Globus pallidus (tissue), 1 donor: ENCODE results near the gene MAML3.

ENCODE experiments used
- DNase-seq: peaks from one replicate; pipeline ENCODE4 v3.0.0-alpha.2; 2015; ENCODE audit warnings: low spot score

The MAML3 gene

DNA sequence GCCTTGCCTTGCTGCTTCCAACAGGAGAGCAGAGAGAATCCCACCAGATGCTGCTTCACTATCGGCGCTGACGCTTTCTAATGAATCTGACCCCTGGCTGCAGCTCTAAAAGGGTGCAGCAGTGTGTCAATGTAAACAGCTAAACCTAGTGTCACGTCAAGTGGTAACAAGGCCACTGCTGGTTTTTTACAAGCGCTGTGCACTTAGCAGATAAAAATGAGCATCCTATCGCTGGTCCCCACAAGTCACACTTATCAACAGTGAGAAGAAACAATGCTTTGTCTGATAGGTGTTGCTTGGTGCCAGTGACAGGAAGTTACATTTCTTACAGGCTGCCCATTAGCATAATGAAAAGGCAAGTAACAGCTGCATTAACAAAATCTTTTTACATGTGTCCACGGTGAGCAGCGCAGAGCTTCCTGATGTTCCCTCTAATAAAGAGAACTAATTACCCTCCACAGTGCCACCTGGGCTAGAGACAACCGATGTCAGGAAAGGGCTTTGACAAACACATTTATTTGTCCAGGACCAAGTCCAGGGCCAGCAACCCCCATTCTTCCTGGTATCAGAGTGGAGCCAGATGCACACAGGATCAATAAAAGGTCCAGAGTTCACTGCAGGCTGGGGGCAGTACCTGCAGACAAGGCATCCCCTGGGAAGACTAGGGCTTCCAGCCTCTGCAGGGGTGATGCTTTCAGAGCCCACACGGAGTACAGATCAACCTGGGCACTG, 312.4 kb downstream of the MAML3 start:
- DNase-seq, result no peak

DNA sequence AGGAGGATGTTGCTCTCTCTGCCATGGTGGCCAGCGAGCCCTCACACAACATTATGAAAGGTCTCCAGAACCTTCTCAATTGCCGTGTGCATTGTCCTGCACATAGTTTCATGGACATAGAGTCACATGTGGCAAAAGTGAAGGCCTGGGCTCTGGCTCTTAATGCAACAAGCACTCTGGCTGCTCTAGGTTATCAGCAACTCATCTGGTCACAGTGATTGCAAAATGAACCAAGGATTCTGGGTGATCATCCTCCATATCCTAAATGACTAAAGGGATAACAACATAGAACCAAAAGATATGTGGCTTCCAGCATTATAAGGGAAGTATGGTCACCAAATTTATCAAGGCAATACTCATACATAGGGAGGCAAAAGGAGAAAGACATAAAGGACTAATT, 313.2 kb downstream of the MAML3 start:
- no peak for DNase-seq

DNA sequence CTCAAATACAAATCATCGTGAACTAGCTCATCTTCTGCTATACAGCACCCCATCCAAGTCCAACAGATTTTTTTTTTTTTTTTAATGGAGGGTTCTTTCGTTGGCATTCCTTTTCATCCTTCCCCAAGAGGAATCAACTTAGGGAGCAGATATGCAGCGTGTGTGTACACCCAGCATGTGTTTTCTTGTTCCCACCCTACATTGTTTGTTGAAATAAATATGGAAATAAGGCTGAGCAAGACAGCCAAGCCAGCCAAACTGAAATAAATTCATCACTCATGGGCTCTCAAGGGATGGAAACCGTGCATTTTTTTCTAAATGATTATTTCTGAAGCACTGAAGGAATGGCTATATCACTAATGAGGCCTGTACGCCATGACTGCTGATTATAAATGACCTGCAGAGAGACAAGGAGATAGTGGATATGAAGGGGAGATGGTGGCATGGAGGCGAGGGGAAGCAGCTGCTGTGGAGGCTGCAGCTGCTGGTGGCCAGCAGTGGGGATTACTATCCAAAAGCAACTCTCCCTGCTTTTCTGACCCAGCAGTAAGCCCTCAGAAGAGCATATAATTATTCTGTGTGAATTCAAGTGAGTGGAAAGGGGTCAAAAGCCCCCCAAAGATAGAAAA, 314.5 kb downstream of the MAML3 start:
- no peak for DNase-seq

DNA sequence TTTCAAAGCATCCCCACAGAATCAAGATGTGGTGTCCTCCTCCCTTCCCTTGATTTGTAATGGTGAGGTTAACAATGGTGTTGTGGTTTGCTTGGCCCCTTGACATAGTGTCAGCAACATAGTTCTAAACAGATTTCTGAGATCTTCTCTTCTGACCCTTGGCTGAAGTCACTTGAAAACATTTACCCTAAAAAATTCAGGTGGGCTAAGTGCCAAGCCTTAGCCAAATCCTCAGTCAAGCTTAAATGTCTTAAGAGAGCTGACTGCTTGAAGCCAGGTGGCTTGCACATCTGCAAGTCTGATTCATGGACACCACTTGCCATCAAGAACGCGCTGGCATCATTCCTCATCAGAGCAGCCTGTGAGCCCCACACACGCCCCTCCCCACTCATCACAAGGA, 315.2 kb downstream of the MAML3 start:
- DNase-seq, result no peak

DNA sequence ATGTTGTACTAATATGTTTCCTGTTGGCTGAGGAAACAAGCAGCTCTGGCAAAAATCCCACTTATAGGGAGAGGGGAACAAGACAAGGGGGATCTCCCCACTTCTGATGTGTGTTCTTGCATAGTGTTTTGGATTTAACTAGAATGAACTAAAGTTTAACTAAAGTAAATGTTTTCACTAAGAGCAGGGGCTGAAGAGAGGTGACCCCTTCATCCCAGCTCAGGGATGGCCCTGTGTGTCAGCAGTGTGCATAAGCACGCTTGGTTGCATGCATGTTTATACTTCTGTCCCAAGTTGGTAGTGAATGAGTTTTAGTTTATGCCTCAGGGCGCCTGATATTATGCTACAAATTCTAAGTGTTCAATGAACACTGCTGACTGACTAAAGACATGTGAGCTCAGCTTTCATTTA, 319.0 kb downstream of the MAML3 start:
- DNase-seq, result no peak

DNA sequence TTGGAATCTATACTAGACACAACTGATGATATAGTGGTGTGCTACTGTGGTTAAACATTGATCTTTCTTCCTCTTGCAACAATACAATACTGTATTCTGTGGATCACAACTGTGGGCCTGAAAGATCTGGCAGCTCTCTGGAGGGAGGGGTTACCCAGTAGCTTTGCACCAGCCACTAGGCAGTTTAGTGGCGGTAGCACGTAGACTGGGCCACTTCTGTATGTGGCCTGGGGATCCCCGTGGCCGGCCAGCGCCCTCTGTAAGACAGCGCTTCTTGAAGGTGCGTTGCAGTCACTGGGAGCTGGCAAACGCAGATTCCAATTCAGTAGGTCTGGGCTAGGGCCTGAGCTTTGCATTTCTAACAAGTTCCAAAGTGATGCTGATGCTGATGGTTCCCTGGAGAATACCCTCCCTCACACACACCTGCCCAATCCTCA, 319.7 kb downstream of the MAML3 start:
- no peak for DNase-seq

DNA sequence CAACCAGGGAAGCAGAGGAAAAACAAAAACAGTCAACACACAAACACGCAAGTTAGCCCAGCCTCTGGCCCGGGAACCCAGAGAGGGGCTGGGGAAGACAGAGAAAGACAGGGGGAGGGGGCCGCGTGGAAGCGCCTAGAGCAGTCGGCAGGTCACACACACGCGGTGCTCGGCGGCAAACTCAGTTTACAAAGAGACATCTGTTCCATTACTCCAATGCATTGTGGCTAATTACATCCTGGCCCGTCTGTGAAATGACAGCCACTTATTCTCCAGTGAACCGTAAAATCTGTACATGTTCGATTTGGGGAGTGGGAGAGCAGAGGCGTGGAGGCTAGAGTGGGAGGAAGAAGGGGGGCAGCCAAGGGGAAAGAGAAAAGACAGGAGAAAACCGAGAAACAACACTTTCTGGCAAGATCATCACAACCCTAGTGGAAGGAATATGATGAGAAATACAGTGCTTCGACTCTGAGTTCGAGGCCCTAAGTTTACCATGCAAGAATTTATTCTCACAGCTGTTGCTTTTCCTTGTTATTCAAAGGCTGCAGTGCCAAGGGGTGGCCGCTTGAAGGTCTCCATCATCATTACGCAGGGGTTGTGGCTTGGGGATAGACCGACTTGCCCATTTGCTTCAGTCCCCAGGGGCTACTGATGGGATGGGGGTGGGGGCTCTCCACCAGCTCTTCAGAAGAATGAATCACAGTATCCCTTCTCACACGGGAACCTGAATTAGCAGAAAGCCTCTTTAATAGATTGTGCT, 320.7 kb downstream of the MAML3 start:
- DNase-seq, result no peak

DNA sequence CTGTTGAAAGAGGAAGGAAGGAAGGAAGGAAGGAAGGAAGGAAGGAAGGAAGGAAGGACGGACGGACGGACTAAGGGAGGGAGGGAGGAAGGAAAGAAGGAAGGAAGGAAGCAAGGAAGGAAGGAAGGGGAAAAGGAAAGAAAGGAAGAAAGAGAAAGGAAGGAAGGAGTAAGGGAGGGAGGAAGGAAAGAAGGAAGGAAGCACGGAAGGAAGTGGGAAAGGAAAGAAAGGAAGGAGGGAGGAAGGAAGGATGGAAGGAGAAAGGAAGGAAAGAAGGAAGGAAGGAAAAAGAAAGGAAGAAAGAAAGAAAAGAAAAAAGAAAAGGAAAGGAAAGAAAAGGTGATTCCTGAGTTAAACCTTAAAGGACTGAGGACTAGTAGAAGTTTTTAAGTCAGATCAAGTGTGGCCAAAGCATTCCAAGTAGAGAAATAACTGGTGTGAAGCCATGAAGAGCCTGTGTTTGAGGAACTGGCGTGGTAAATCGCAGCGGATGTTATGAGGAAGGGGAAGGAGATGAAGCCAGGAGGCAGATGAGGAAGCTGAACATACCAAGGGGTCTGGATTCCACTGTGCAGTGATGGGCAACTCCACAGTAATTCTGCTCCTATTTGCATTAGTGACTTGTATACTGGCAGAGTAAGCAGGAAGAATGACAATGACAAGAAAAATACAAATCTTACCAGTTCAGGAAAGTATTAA, 324.9 kb downstream of the MAML3 start:
- DNase-seq, result peak; percentile 31

DNA sequence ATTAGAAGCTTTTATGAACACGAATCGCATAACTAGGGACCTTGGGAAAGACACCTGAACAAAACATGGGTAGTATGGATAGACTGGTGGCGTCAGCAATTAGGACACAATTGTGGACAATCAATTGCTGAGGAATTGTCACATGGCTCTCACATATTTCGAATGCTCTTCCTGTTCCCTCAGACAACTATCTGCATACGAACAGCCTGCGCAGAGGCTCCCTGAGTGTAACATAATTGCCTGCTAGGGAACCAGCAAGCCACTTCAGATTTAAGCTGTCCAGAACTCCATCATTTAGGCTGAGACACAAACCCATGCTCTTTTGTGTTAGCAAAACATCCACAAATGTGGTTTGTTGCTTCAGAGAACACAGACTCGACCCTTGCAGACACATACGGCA, 327.6 kb downstream of the MAML3 start:
- DNase-seq, result no peak

DNA sequence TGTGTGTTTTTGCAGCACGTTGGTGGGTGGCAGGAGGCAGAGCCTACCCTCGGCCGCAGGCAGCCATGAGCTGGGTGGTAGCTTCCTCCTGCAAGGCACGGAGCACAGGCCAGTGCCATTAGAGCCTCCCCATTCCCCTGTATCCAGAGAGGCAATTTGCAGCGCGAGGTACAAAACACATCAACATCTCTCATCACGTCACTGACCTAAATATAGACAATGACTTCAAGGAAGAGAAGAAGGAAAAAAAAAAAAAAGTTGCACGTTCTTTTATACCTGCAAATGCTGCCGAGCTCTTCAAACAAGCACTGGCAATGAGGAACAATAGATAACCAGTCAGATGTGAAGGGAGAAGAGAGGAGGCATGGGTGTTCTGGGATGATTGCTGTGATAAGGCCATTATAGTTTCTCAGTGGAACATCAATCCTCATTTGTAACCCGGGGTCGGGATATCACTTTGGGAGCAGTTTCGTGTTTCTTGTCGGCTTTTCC, 328.4 kb downstream of the MAML3 start:
- no peak for DNase-seq

DNA sequence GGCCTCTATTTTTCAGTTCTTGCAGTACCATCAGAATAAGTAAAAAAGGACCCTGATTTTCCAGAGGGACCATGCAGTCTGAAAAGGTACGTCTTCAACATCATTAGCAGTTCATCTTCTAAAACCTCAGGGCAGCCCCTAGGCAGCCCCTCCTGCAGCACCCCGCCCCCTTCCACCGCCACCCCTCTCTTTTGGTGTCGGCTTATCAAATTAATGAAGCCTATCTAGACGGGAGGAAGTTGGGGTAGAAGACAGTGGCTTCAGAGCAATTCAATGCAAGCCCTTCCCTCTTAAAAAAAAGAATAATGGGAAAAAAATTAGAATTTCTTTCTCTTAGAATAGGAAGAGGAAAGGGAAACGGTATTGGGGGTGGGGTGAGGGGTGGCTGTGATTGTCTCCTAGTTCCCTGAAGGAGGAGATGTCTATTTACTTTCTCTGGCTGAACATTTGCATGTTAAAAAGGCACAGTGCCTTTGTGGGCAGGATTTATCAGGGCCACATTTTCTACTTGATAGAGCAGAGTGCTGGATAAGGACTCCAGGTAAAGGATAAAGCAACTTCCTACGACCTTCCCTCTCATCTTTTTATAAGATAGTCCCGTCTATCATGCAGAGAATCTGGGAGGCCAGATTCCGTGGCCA, 329.0 kb downstream of the MAML3 start:
- no peak for DNase-seq

DNA sequence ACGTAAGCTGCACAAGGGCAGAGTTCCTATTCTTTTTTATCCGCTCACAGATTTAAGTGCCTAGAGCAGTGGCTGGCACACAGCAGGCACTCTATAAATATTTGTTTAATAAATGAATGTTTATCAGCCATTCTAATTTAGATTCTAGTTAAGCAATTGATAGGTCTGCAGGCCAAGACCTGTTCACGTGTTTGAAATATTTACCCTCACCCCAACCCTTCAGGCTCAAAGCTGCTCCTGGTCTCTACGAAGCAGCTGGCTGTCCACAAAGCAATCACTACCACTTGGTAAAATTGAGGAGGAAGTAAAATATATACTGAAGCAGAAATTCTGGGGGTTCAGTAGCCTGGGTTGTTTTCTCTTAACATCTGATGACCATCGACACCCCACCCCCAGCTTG, 330.2 kb downstream of the MAML3 start:
- DNase-seq, result no peak

DNA sequence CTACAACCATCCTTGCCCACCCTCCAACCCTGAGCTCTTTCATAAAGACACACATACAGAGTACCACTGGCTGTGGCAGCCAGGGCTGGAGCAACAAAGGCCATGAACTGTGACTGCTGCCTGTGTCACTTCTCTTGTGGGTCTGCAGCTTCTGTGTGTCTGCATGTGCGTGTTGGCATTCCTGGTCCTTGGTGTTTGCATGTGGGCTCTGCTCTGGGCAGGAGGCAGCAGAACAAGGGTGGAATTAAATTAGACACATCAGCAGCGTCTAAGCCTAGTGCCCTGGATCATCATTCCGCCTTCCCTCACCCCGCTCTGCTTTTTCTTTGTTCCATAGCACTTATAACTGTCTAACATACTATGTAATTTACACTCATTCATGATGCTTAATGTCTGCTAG, 330.6 kb downstream of the MAML3 start:
- no peak for DNase-seq

DNA sequence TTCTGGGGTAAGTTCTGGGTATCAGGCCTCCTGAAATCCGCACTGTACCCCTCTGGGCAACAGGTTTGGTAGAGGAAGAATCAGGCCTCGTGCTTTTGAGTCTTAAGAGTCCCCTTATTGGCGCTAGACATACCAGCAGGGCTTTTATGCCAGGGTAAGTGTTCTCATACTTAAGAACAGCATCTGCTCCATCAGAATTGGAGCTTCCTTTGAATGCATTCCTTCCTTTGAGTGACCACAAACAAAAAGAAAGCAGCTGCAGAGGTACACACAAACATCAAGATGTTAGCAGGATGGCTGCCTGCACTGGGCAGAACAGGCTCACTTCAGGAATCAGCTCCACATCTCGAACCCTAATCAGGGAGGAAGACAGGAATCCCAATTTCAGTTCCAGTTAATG, 331.6 kb downstream of the MAML3 start:
- DNase-seq, result no peak

DNA sequence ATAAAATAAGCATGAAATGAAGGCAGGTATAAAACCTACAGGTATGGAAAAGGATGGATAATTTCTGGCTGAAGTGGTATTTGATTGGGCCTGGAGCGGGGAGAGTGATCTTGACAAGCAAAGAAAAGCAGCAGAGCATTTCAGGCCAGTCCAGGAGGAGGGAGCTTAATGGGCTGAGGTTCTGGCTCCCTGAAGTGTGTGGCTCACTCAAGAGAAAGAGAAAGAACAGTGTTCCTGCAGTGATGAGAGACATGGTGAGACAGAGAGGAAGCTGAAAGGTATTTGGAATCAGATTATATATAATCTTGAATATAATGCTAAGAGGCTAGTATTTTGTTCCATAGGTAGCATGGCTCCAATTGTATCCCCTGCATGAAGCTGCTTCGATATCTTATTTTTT, 334.9 kb downstream of the MAML3 start:
- DNase-seq, result no peak

DNA sequence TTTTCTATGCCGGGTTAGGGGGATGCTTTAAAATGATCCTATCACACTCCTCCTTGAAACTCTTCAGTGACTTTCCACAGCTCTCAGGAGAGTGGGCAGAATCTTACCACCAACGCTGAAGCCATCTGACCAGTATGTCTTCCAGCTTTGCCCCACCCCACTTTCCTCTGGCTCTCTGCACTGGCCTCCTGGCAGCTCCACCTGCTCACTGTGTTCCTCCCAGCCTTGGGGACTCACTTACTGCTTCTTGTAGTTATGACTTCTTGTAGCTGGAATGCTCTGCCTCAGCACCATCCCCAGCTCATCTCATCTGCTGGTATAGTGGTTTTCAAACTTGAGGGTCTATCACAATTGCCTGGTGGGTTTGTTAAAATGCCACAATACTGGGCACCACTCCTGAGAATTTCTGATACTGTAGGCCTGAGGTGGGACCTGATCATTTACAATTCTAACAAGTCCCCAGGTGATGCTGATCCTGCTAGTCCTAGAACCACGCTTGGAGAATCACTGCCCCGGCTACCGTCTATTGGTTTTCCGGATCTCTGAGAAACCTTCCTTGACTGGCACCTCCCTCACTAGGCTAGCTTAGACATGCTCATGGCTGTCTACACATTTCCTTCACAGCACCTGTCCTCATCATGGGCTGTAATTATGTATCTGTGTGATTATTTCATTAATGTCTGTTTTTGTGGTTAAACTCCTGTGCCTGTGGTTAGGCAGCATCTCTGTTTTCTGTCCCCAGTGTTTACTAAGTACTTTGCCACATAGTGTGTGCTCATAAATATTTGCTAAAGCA, 336.1 kb downstream of the MAML3 start:
- DNase-seq, result no peak

DNA sequence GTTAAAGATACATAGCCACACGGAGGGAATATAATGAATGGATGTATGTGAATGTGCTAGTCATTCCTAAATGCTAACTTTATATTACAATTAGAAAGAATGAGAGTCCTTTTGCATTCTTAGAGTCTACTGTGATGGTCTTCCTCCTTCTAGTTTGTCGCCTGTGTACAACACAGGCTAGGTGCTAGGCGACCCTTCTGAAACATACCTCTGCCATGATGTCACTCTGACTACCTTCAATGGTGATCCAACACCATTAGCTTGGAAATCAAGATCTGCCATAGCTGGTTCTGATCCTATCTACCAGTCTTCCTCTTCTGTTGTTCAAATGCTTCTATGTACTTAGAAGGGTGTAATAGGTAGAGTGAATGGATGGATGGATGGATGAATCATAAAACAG, 337.1 kb downstream of the MAML3 start:
- DNase-seq, result no peak

DNA sequence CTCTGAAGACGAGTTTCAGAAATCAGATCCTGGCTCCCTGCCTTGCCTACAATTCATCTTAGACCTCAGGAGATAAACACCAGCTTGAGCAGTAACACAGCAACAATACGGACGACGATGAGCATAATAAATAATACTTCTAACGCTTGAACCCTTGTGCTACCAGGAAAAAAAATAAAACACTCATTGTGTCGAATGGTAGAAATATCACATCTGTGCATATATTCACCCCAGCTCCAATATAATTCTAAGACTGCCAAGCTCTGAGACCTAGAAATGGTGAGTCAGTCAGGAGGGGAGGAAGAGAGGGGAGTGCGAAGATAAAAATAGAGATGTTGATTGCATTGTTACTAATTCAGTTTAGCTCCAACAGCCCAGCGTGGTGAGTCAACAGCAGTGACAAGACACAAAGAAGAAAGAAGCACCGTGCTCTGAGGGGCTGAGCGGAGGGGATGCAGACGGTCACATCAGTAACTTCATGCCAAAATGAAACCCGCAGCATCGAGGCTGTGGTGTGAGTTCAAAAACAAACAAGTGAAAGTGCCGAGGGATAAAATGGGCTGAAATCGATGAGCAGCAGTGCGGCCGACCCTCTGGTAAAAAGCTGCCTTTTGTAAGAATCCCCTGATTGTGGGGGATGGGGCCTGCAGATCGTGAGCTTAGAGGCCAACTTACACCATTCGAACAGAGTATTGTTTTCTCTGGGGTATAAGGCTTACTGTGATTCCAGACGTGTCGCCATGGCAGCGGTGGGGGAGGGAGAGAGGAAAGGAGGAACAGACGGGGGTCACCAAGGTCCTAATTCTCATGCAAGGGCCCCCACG, 338.0 kb downstream of the MAML3 start:
- peak; percentile 21 for DNase-seq

DNA sequence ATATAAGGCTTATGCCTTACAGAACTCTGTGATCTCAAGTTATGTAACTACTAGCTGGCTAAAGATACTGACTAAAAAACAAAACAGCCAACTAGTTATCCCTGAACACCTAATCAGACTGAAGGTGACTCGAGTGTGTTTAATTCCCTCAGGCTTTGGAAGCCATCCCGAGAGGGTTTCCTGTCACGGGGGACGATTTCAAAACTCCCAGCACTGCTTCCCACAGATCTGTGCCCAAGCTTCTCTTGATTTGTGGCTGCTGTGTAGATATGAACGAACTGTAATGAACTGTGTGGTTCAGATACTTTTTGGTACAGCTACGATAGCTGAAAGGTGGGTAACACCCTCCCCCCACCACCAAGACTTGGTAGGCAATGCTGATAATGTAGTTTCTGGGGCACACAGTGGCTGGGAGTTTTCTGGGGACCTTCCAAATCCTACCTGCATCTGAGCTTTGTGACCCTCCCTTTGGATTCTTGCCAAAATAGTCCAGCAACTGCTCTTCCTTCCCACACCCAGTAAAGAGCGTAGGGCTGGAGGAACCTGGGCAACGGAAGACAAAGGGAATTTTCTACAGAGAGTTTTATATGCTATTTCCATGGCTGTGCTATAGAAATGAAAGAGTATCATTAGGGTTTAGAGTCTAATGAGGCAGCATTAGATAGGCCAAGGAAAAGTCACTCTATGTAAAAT, 339.5 kb downstream of the MAML3 start:
- no peak for DNase-seq

DNA sequence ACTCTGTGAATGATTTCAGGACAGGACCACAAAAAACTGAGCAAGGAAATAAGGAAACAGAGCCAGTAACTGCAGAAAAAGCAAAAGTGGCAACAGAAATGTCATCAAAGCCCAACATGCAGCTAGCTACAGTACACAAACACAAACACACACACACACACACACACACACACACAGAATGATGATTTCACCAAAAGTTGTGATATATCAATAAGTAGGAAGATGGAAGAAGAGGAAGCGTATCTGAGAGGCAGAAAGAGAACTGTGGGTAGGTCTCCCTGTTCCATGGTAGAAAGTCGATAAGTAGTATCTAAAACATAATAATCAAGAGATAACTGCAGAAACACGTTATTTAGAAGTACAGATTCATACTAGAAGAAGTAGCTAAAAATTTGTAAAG, 340.1 kb downstream of the MAML3 start:
- DNase-seq, result no peak
